Heart right ventricle (tissue), 16 donors: ENCODE measurements around the gene SPATC1L. TPM values are rescaled to one million over a fixed set of nuclear protein-coding genes. Genes with fewer than 3 reads are reported as not detected.
A peak's percentile ranks its signal among the peaks of the same experiment; 100 is the strongest.

ENCODE experiments used
- ATAC-seq, 8 donors: fragments of 200-7000 bp; cut with Tn5 transposase; one replicate each; pipeline ENCODE4 v1.9.1; 2020; ENCODE audit warnings: mild to moderate bottlenecking in 8 of 8, moderate library complexity in 8 of 8, moderate number of reproducible peaks in 1 of 8
- DNase-seq, 2 donors: peaks; one replicate each; pipeline ENCODE4 v3.0.0-alpha.2; 2020
- H3K27ac ChIP-seq, 10 donors: fragments of 200-600 bp; sonication (generic) in 2 of 10; one replicate each; pipeline versions ENCODE4 v1.5.0 to v1.8.0; 2020 to 2022; ENCODE audit warnings: mild to moderate bottlenecking in 3 of 10
- H3K27me3 ChIP-seq, 7 donors: fragments of 200-600 bp; one replicate each; pipeline ENCODE4 v1.8.0; 2021 to 2022; ENCODE audit warnings: mild to moderate bottlenecking in 2 of 7
- H3K36me3 ChIP-seq, 9 donors: fragments of 200-600 bp; sonication (generic) in 1 of 9; one replicate each; pipeline versions ENCODE4 v1.5.0 to v1.8.0; 2020 to 2022; ENCODE audit warnings: mild to moderate bottlenecking in 2 of 9
- H3K4me1 ChIP-seq, 9 donors: fragments of 200-600 bp; sonication (generic) in 1 of 9; one replicate each; pipeline versions ENCODE4 v1.5.0 to v1.8.0; 2020 to 2022; ENCODE audit warnings: mild to moderate bottlenecking in 4 of 9
- H3K4me3 ChIP-seq, 10 donors: fragments of 200-600 bp; sonication (generic) in 2 of 10; one replicate each; pipeline versions ENCODE4 v1.5.0 to v1.8.0; 2020 to 2022; ENCODE audit warnings: mild to moderate bottlenecking in 7 of 10, moderate library complexity in 2 of 10
- H3K9me3 ChIP-seq, 11 donors: fragments of 200-600 bp in 10 of 11; sonication (generic) in 2 of 11; one replicate each; pipeline versions ENCODE4 v1.5.0 to v1.8.0; 2013 to 2022; ENCODE audit warnings: mild to moderate bottlenecking in 2 of 11, control low read depth in 1 of 11, moderate library complexity in 1 of 11
- WGBS, 2 donors: extraction: QIAGEN DNeasy Blood & Tissue Kit; methylation state at CpG; one replicate each; pipeline ENCODE4 v1.1.7; 2013; ENCODE audit warnings: inconsistent platforms in 1 of 2; 5-methylcytosine and 5-hydroxymethylcytosine counted together
- intact Hi-C, 10 donors: fragments of 100-400 bp; cut with DNase I; formaldehyde crosslinking; loops; one replicate each; pipeline versions ENCODE4 v1.11.1 to v1.14.2; 2022
- long read RNA-seq, 3 donors: library from polyadenylated mRNA; unstranded; transcript quantifications; one replicate each; pipeline ENCODE4 v2.0.0, GENCODE V29; 2020 to 2021
- polyA plus RNA-seq, 2 donors: library from polyadenylated mRNA; stranded (reverse); fragments of 200-250 nt; gene quantifications; one replicate each; pipeline ENCODE4 v1.2.3, GENCODE V29; 2013
- total RNA-seq, 10 donors: library from RNA; stranded (reverse); fragmentation: NEBNext Ultra II Directional in 3 of 10; extraction: Animal tissue kit (Norgen Biotek cat#: 25700) in 3 of 10; gene quantifications; one replicate each; pipeline versions ENCODE4 v1.2.1 to v1.2.4, GENCODE V29; 2021 to 2023
- TF ChIP-seq, protein P1 (sequence below), 9 donors: fragments of 200-600 bp; sonication (generic) in 2 of 9; IDR thresholded peaks; one replicate each; pipeline versions ENCODE4 v1.5.0 to v1.8.0; 2021 to 2022; ENCODE audit warnings: antibody characterized with exemption in 9 of 9, mild to moderate bottlenecking in 5 of 9, moderate library complexity in 1 of 9
- donor health status: Arrhythmogenic right ventricular cardiomyopathy.
- donor health status: ischemic (EF 13 %, LVEDD 7.1; RV severe dilation, severe dysfunction).
- donor health status: healthy with polysubstance abuse.
- donor health status: DM: no; HTN: yes; CAD: no.
- donor health status: DM: no; HTN: no; CAD: no.
- donor health status: ischemic (EF 25% LVEDD 6.9; RV normal size, moderate dysfunction).
- donor health status: ischemic (EF 25% LVEDD 5.7; RV mildly dilated, moderate dysfunction).
- donor health status: healthy.
- donor health status: DM: yes; HTN: yes; CAD: no.
- donor health status: Ischemic cardiomyopathy.
- donor health status: ischemic (EF 35%, LVEDD 5.7; RV mildly dilated, moderate dysfunction).
- donor health status: nonischemic (EF 11% LVEDD 7.7; RV severe dilation, severe dysfunction).
- donor health status: DM: yes; HTN: yes; CAD: no.
- donor health status: PGD.
- donor health status: ischemic (EF 29% LVEDD 5.4; RV normal size, mild dysfunction).
- donor health status: nonischemic (EF 23%, LVEDD 6.1; RV moderate dilation, normal function).

The SPATC1L gene
- total RNA-seq (1 to 10 TPM; 4.7 to 9.8 (median 8.2) TPM), polyA plus RNA-seq (10 to 100 TPM; 12.7 to 14.6 TPM)
- long read RNA-seq, donor 1, transcript SPATC1L-202 (4 exons, 1,182 nt), result major isoform, 12 of 15 reads
- long read RNA-seq, donor 1, partial matches to known transcripts, result 2 of 15 reads
- long read RNA-seq, donor 1, other reads (novel, unspliced or antisense), result 1 of 15 reads
- long read RNA-seq, donor 2, transcript SPATC1L-202 (4 exons, 1,182 nt), result major isoform, 19 of 22 reads
- long read RNA-seq, donor 2, partial matches to known transcripts, result 1 of 22 reads
- long read RNA-seq, donor 2, other reads (novel, unspliced or antisense), result 2 of 22 reads
- long read RNA-seq, donor 3, transcript SPATC1L-202 (4 exons, 1,182 nt), result major isoform, 8 of 10 reads
- long read RNA-seq, donor 3, partial matches to known transcripts, result 2 of 10 reads
- long read RNA-seq, donor 3, other reads (novel, unspliced or antisense), result 0 of 10 reads

DNA sequence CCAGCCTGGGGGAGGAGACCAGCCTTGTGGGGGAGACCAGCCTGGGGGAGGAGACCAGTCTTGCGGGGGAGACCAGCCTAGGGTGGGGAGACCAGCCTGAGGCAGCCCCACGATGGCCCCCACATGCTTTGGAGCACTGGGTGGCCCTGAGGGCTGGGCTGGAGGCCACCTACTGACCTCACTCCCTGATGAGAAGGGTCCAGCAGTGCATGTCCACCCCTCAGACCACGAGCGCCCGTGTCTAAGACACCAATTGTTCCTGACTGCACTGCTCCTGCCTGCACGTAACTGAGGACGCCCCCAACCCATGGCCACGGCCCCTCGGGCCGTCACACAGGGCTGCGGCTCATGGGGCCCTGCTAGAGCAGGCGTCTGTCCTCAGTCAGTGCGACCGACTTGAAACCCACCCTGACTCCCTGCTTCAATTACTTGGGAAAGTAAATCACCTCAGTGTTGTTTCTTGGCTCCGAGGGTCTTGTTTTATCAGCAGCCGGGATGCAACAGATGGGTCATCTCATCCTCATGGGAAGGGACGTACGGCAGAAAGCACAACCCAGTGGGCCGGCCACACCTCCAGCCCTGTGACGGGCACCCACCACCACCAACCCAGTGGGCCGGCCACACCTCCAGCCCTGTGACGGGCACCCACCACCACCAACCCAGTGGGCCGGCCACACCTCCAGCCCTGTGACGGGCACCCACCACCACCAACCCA, at the start of gene SPATC1L:
Gene SPATC1L, minus strand, starts transcription at position 550 of the 715 bp plus-strand sequence. CDS start 1,643 bp downstream, outside the sequence.
- intact Hi-C loops, result loop anchor here in 1 of 10 donors (10.0 kb wide), 2 partner anchors 101 to 141 kb away; partner anchors contain the start of genes C21orf58, MCM3AP, PCNT and YBEY
- Histone ChIP-seq H3K27me3 (no peaks in the 10 kb centered on the region), H3K4me3 (peak within 1 kb of the TSS; percentile 52 to 96 (median 68)), H3K27ac (peak within 1 kb of the TSS; percentile 65 to 97 (median 82)), H3K4me1 (peaks cover 6 to 29% (median 23%) of the 10 kb centered on the region in 9 donors), H3K9me3 (no peaks in the 10 kb centered on the region), H3K36me3 (peaks cover 0 to under 1% (median 0%) of the 10 kb centered on the region in 9 donors)
- TF ChIP-seq, protein P1, sequence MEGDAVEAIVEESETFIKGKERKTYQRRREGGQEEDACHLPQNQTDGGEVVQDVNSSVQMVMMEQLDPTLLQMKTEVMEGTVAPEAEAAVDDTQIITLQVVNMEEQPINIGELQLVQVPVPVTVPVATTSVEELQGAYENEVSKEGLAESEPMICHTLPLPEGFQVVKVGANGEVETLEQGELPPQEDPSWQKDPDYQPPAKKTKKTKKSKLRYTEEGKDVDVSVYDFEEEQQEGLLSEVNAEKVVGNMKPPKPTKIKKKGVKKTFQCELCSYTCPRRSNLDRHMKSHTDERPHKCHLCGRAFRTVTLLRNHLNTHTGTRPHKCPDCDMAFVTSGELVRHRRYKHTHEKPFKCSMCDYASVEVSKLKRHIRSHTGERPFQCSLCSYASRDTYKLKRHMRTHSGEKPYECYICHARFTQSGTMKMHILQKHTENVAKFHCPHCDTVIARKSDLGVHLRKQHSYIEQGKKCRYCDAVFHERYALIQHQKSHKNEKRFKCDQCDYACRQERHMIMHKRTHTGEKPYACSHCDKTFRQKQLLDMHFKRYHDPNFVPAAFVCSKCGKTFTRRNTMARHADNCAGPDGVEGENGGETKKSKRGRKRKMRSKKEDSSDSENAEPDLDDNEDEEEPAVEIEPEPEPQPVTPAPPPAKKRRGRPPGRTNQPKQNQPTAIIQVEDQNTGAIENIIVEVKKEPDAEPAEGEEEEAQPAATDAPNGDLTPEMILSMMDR (IDR thresholded peaks at IDR 0.05), result no peak
- ATAC-seq (peak in 7 of 8 donors; percentile 64 to 79 (median 75)), DNase-seq (peak; percentile 61 to 71)
- WGBS, 2 donors, result 3 to 24% methylated on average over 20 to 21 of the region's 24 CpGs

DNA sequence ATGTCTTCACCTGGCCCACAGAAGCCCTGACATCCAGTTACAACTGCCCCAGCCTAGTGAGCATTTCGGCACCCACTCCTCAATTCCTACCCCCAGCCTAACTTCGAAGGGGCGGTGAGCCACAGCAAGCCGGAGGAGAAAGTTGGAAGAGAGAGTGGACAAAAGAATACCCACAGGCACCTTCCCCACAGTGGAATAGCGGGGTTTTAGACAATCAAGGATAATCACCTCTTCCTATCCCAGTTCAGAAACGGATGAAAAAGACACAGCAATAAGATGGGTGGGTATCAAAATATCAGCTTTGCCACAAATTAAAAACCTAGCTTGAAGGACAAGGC, 45.6 kb upstream of the SPATC1L start:
- peak overlapping the region in 4 of 10 donors; percentile 67 to 91 (median 80) for H3K27ac ChIP-seq
- ATAC-seq, result no peak

DNA sequence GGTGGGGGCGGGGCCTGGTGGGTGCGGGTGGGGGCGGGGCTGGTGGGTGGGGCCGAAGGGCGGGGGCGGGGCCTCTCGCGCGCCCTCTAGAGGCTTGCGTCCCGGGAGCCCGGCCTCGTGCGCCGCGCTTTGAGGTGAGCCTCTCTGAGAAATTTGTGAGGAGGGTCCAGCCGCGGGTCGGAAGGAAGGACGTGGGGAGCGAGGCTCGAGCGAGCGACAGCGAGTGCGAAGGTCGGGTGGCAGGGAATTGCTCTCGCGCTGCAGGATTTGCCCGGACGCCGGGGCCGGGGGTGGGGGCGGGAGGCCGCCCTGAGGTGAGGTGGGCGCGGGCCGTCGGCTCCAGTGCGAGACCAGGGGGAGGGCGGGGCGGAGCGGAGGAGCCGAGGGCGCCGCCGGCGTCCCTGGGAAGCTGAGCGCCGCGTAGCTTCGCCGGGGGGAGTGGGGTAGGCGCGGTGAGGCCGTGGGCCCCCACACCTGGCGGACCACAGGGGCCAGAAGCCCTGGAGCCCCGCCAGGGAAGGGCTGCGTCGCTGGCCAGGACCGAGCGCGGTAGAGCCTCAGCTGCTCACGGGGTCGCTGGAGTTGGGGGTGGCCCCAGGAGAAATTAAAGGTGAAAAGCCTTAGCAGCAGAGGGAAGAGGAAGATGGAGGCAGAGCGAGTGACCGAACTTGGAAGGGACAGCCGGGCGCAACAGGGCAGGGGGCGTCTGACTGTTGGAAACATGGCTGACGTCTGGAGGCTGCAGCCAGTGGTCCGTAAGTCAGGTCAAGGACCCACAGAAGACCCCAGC, 45.1 kb upstream of the SPATC1L start:
- Histone ChIP-seq H3K27ac (peak overlapping the region in 9 of 10 donors; percentile 52 to 91 (median 69)), H3K27me3 (no peaks in the 10 kb centered on the region), H3K9me3 (no peaks in the 10 kb centered on the region), H3K4me1 (peaks cover 5 to 47% (median 31%) of the 10 kb centered on the region in 9 donors), H3K4me3 (peak overlapping the region; percentile 32 to 100 (median 78)), H3K36me3 (peaks cover 0 to 29% (median 0%) of the 10 kb centered on the region in 9 donors)
- ATAC-seq (peak; percentile 2 to 73 (median 34)), DNase-seq (no peak)
- intact Hi-C loops, result loop anchor here in 5 of 10 donors (1.0 to 10.0 kb wide), 7 partner anchors 41 to 257 kb away; partner anchors contain the start of genes MCM3AP (in 1 of the 5) and YBEY (in 1 of the 5)
- TF ChIP-seq, protein P1 (IDR thresholded peaks at IDR 0.05), result peak in 8 of 9 donors; percentile 48 to 70 (median 58)
- 4% methylated on average over 49 to 70 of the region's 72 CpGs for WGBS, 2 donors

More for the DNA sequence above, 45.6 kb upstream of the SPATC1L start:
- H3K9me3 ChIP-seq, result no peaks in the 10 kb centered on the region
- H3K27me3 ChIP-seq, result no peaks in the 10 kb centered on the region
- peak overlapping the region in 8 of 10 donors; percentile 50 to 100 (median 92) for H3K4me3 ChIP-seq
- DNase-seq, result no peak
- H3K4me1 ChIP-seq, result peaks cover 5 to 41% (median 31%) of the 10 kb centered on the region in 9 donors
- H3K36me3 ChIP-seq, result peaks cover 0 to 34% (median 4%) of the 10 kb centered on the region in 9 donors
- intact Hi-C loops, result loop anchor here in 7 of 10 donors (1.0 to 10.0 kb wide), 9 partner anchors 41 to 258 kb away; partner anchors contain the start of genes MCM3AP (in 1 of the 7) and YBEY (in 1 of the 7)
- TF ChIP-seq, protein P1 (IDR thresholded peaks at IDR 0.05), result no peak
- WGBS, 2 donors, result 87 to 95% methylated on average over 6 of the region's 6 CpGs
